HepG2 (cell line): ENCODE measurements around the gene ZBTB34. TPM values are rescaled to one million over a fixed set of nuclear protein-coding genes. Genes with fewer than 3 reads are reported as not detected.
"Not testable (repeated sequence)": the region's sequence is repeated elsewhere in the genome, so short reads cannot be mapped to it uniquely, and the experiment has no call there.

Experiments used
- ATAC-seq: fragments of 200-7000 bp; cut with Tn5 transposase; 3 replicates; pipeline ENCODE4 v1.9.1; 2020; ENCODE audit warnings: mild to moderate bottlenecking, moderate library complexity
- BruUV-seq: library from RNA; stranded (reverse); fragments of 400-500 nt; replicated peaks from 2 replicates; lab custom pipeline; 2021; lab: Mats Ljungman, UMichigan
- CTCF ChIA-PET: fragments of 300-600 bp; formaldehyde crosslinking; extraction: SDS; loops from one replicate; lab custom pipeline; 2021; ENCODE audit warnings: low total read pairs, inconsistent platforms, low intra/inter-chr PET ratio; lab: Yijun Ruan, JAX
- POLR2A ChIA-PET: fragments of 350-600 bp; sonication (Branson Sonifier 250); formaldehyde crosslinking; loops from one replicate; lab custom pipeline; 2020; ENCODE audit warnings: antibody characterized with exemption, inconsistent platforms; lab: Yijun Ruan, JAX
- DNase-seq: peaks from one replicate; pipeline ENCODE4 v3.0.0-alpha.2; 2015; ENCODE audit warnings: low spot score
- FAIRE-seq: peaks from 3 replicates; lab custom pipeline; 2011; peaks lifted over from hg19 to GRCh38; lab: Jason Lieb, UNC
- H2AFZ ChIP-seq: one replicate; pipeline ENCODE4 v1.6.1; 2011; ENCODE audit warnings: low read length, inconsistent platforms
- H3K27ac ChIP-seq: fragments of 300-600 bp; 3 replicates; pipeline ENCODE4 v1.8.0; 2011; ENCODE audit warnings: mixed run types, mild to moderate bottlenecking, mixed read lengths, low read length, inconsistent platforms; ENCODE audit not compliant: insufficient read depth; ENCODE audit errors: extremely low read length
- H3K27me3 ChIP-seq, 2 experiments: fragments of 200-600 bp in 1 of 2; 2 replicates in 1 of 2; 3 replicates in 1 of 2; pipeline versions ENCODE4 v1.6.0 to v1.8.0; 2011; ENCODE audit warnings: low read length in 2 of 2, mild to moderate bottlenecking in 2 of 2, moderate library complexity in 2 of 2, inconsistent platforms in 1 of 2; ENCODE audit not compliant: insufficient read depth in 2 of 2, control insufficient read depth in 1 of 2
- H3K36me3 ChIP-seq, 2 experiments: fragments of 200-600 bp in 1 of 2; replicated peaks in 1 of 2; 2 replicates in 1 of 2; 3 replicates in 1 of 2; pipeline versions ENCODE4 v1.5.1 to v1.8.0; 2011; ENCODE audit warnings: low read length in 2 of 2, inconsistent platforms in 1 of 2; ENCODE audit not compliant: insufficient read depth in 2 of 2, control insufficient read depth in 1 of 2
- H3K4me1 ChIP-seq: 2 replicates; pipeline ENCODE4 v1.5.1; 2012; ENCODE audit warnings: low read length, inconsistent platforms; ENCODE audit not compliant: insufficient read depth
- H3K4me2 ChIP-seq: 2 replicates; pipeline ENCODE4 v1.6.0; 2011; ENCODE audit warnings: low read depth, low read length, inconsistent platforms
- H3K4me3 ChIP-seq, 3 experiments: fragments of 200-600 bp in 1 of 3; sonication (generic), shearing (Covaris generic) in 1 of 3; replicated peaks in 1 of 3; 2 replicates each; pipeline ENCODE4 v1.5.1; 2011 to 2016; ENCODE audit warnings: low read length in 3 of 3, inconsistent platforms in 2 of 3, low read depth in 2 of 3, mild to moderate bottlenecking in 2 of 3, control low read depth in 1 of 3, mixed read lengths in 1 of 3; ENCODE audit not compliant: insufficient read depth in 1 of 3
- H3K79me2 ChIP-seq: one replicate; pipeline ENCODE4 v1.6.1; 2011; ENCODE audit warnings: low read length, inconsistent platforms; ENCODE audit not compliant: insufficient read depth
- H3K9ac ChIP-seq: 2 replicates; pipeline ENCODE4 v1.6.0; 2011; ENCODE audit warnings: mild to moderate bottlenecking, low read depth, low read length, inconsistent platforms; ENCODE audit not compliant: insufficient read depth
- H3K9me3 ChIP-seq: 2 replicates; pipeline ENCODE4 v1.5.1; 2012; ENCODE audit warnings: mild to moderate bottlenecking, low read length
- H4K20me1 ChIP-seq: 2 replicates; pipeline ENCODE4 v1.6.0; 2011; ENCODE audit warnings: inconsistent platforms, mild to moderate bottlenecking, low read length, moderate library complexity; ENCODE audit not compliant: insufficient read depth
- ATF7 ChIP-seq, 2 experiments: fragments of 450-650 bp in 1 of 2; sonication (generic) in 1 of 2; formaldehyde crosslinking in 1 of 2; IDR thresholded peaks; 2 replicates each; pipeline versions ENCODE4 v1.4.0 to v1.6.1; 2016 to 2020; ENCODE audit warnings: antibody characterized with exemption in 1 of 2, mild to moderate bottlenecking in 1 of 2, missing genetic modification reagents in 1 of 2
- ELF4 ChIP-seq: sonication (generic); formaldehyde crosslinking; IDR thresholded peaks from 2 replicates; pipeline ENCODE4 v1.5.0; 2020; ENCODE audit warnings: missing genetic modification reagents, mild to moderate bottlenecking, moderate library complexity, borderline replicate concordance
- EZH2 ChIP-seq: conservative IDR thresholded peaks from 2 replicates; pipeline ENCODE4 v1.6.1; 2012; ENCODE audit warnings: mild to moderate bottlenecking, low read depth, low read length, moderate library complexity
- KDM2A ChIP-seq: sonication (generic); formaldehyde crosslinking; IDR thresholded peaks from 2 replicates; pipeline ENCODE4 v1.4.0; 2020; ENCODE audit warnings: low read depth, missing genetic modification reagents, borderline replicate concordance
- MATR3 ChIP-seq: sonication (generic); formaldehyde crosslinking; IDR thresholded peaks from 2 replicates; pipeline ENCODE4 v1.4.0; 2020; ENCODE audit warnings: missing genetic modification reagents
- NCOA5 ChIP-seq: sonication (generic); formaldehyde crosslinking; IDR thresholded peaks from 2 replicates; pipeline ENCODE4 v1.4.0; 2020; ENCODE audit warnings: missing genetic modification reagents
- SP4 ChIP-seq: sonication (generic); formaldehyde crosslinking; IDR thresholded peaks from 2 replicates; pipeline ENCODE4 v1.8.1; 2023; ENCODE audit warnings: mild to moderate bottlenecking, missing genetic modification reagents
- ZNF367 ChIP-seq: sonication (generic); formaldehyde crosslinking; IDR thresholded peaks from 2 replicates; pipeline ENCODE4 v1.4.0; 2020; ENCODE audit warnings: missing genetic modification reagents, borderline replicate concordance
- WGBS: methylation state at CpG from one replicate; pipeline ENCODE4 v1.1.6; 2017; ENCODE audit warnings: low lambda C conversion rate; 5-methylcytosine and 5-hydroxymethylcytosine counted together
- in situ Hi-C: cut with HindIII; loops from 2 replicates; pipeline ENCODE4 v1.10.0; 2017; ENCODE audit warnings: low pct_unique_long_range_greater_than_20kb; ENCODE audit not compliant: extremely low pct_ligation_motif_present
- intact Hi-C: fragments of 100-400 bp; cut with micrococcal nuclease; formaldehyde crosslinking; loops from one replicate; pipeline ENCODE4 v1.10.0; 2022; ENCODE audit not compliant: unreplicated experiment
- polyA plus RNA-seq, 8 experiments: library from polyadenylated mRNA; depleted of rRNA in 3 of 8; stranded (reverse) in 7 of 8; unstranded in 1 of 8; fragments of >200 nt; fragmentation: Illumina TruSeq in 4 of 8; extraction: Trizol in 4 of 8; gene quantifications; 2 replicates each; pipeline versions ENCODE4 v1.2.1 to v1.2.3, GENCODE V29; 2011 to 2016; ENCODE audit warnings: low read depth in 4 of 8, missing spikeins in 1 of 8, mixed read lengths in 1 of 8; ENCODE audit not compliant: insufficient read depth in 1 of 8
- total RNA-seq, 5 experiments: library from RNA; depleted of rRNA; stranded (reverse); fragments of >200 nt; fragmentation: Illumina TruSeq; extraction: Trizol; gene quantifications; 2 replicates each; pipeline ENCODE4 v1.2.3, GENCODE V29; 2016; ENCODE audit warnings: low read depth in 1 of 5
- TF ChIP-seq, protein P1 (sequence below): sonication (generic); formaldehyde crosslinking; IDR thresholded peaks from 2 replicates; pipeline ENCODE4 v1.4.0; 2020; ENCODE audit warnings: missing genetic modification reagents
- TF ChIP-seq, protein P2 (sequence below): sonication (generic); formaldehyde crosslinking; IDR thresholded peaks from 2 replicates; pipeline ENCODE4 v1.4.0; 2020; ENCODE audit warnings: missing genetic modification reagents
- TF ChIP-seq, protein P3 (sequence below): sonication (generic); formaldehyde crosslinking; IDR thresholded peaks from 2 replicates; pipeline ENCODE4 v1.4.0; 2020; ENCODE audit warnings: missing genetic modification reagents

The ZBTB34 gene
- total and polyA plus RNA-seq, 2 of the 13 experiments (the other 11 are each of a cell fraction or from before 2014, with no cell fraction given), result 5.9 to 8.7 TPM

DNA sequence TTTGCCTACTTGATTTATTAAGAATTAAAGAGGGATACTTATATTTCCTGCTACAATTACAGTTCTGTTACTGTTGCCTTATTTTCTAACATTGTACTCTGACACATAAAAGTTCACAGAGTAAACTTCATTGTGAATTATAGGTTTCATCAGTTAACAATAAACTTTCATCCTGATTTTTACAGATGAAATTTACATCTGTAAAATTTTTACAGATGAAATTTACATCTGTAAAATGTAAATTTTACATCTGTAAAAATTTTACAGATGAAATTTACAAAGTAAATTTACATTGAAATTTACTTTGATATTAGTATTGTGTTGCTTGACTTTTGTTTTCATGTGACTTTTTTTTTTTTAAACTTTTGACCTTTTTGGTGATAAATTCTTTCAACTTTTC is 46.3 kb upstream of the ZBTB34 start (continued):
- TF ChIP-seq, protein P1, sequence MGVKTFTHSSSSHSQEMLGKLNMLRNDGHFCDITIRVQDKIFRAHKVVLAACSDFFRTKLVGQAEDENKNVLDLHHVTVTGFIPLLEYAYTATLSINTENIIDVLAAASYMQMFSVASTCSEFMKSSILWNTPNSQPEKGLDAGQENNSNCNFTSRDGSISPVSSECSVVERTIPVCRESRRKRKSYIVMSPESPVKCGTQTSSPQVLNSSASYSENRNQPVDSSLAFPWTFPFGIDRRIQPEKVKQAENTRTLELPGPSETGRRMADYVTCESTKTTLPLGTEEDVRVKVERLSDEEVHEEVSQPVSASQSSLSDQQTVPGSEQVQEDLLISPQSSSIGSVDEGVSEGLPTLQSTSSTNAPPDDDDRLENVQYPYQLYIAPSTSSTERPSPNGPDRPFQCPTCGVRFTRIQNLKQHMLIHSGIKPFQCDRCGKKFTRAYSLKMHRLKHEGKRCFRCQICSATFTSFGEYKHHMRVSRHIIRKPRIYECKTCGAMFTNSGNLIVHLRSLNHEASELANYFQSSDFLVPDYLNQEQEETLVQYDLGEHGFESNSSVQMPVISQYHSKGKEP, result no peak
- TF ChIP-seq EZH2, result no peak

DNA sequence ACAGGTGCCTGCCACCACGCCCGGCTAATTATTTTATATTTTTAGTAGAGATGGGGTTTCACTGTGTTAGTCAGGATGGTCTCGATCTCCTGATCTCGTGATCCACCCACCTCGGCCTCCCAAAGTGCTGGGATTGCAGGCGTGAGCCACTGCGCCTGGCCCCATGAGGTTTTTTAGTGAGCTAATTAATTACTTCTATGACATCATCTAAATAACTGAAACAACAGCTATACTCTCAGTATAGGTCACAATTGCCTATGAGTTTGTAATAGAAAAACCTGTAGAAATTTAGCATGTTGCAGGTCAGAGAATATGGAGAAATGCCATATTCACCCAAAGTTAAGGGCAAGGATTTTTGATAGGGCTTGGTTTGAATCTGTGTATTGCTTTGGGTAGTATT is 42.8 kb upstream of the ZBTB34 start:
- H3K9ac ChIP-seq; BruUV-seq; H3K27ac ChIP-seq; H4K20me1 ChIP-seq; intact Hi-C loops; DNase-seq; POLR2A ChIA-PET; H3K27me3 ChIP-seq; H2AFZ ChIP-seq; H3K4me3 ChIP-seq; in situ Hi-C loops; FAIRE-seq; CTCF ChIA-PET; TF ChIP-seq ATF7 (CRISPR knock-in tag; IDR thresholded peaks at IDR 0.05): not testable (repeated sequence)
- Histone ChIP-seq H3K36me3 (peaks cover 1 to 35% of the 10 kb centered on the region in 2 experiments), H3K9me3 (peaks cover 29% of the 10 kb centered on the region), H3K79me2 (peaks cover 65% of the 10 kb centered on the region)
- WGBS, result 99% methylated on average over 6 of the region's 7 CpGs
- TF ChIP-seq ATF7 (IDR thresholded peaks at IDR 0.05), result peak; percentile 83
- TF ChIP-seq, all 625 proteins: peak for 1; not testable (repeated sequence) for 624
- not testable (repeated sequence) for H3K4me2 ChIP-seq, H3K4me1 ChIP-seq, ATAC-seq

DNA sequence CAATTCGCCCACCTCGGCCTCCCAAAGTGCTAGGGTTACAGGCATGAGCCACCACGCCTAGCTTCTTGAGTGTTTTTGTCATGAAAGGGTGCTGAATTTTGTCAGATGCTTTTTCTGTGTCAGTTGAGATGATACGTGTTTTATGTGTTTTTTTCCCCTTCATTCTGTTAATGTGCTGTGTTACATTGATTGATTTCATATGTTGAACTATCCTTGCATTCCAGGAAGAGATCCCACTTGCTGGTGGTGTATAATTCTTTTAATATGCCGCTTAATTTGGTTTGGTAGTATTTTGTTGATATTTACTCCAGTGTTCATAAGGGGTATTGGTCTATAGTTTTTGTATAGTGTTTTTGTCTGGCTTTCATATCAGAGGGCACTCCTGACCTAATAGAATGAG is 42.0 kb upstream of the ZBTB34 start:
- H2AFZ ChIP-seq, result no peak overlapping the region
- ATAC-seq (no peak), DNase-seq (no peak), FAIRE-seq (no peak)
- H3K27ac ChIP-seq, result no peak overlapping the region
- H4K20me1 ChIP-seq, result no peaks in the 10 kb centered on the region
- POLR2A ChIA-PET, result no interaction called here
- WGBS, result 96% methylated on average over 5 of the region's 5 CpGs
- H3K4me3 ChIP-seq, result no peak overlapping the region
- no TSS peak for BruUV-seq
- no peaks in the 10 kb centered on the region for H3K27me3 ChIP-seq
- H3K4me2 ChIP-seq, result no peak overlapping the region
- no peak overlapping the region for H3K9ac ChIP-seq
- H3K4me1 ChIP-seq, result peaks cover 2% of the 10 kb centered on the region
- intact Hi-C loops (no loop called here), in situ Hi-C loops (no loop called here)
- CTCF ChIA-PET, result no interaction called here
- peaks cover 1 to 31% of the 10 kb centered on the region in 2 experiments; a peak in 4 of 5 replicates for H3K36me3 ChIP-seq
- peaks cover 61% of the 10 kb centered on the region for H3K79me2 ChIP-seq
- H3K9me3 ChIP-seq, result peaks cover 29% of the 10 kb centered on the region
- TF ChIP-seq, protein P2, sequence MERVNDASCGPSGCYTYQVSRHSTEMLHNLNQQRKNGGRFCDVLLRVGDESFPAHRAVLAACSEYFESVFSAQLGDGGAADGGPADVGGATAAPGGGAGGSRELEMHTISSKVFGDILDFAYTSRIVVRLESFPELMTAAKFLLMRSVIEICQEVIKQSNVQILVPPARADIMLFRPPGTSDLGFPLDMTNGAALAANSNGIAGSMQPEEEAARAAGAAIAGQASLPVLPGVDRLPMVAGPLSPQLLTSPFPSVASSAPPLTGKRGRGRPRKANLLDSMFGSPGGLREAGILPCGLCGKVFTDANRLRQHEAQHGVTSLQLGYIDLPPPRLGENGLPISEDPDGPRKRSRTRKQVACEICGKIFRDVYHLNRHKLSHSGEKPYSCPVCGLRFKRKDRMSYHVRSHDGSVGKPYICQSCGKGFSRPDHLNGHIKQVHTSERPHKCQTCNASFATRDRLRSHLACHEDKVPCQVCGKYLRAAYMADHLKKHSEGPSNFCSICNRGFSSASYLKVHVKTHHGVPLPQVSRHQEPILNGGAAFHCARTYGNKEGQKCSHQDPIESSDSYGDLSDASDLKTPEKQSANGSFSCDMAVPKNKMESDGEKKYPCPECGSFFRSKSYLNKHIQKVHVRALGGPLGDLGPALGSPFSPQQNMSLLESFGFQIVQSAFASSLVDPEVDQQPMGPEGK (CRISPR knock-in tag), result no peak
- TF ChIP-seq SP4 (CRISPR knock-in tag) (no peak), NCOA5 (CRISPR knock-in tag) (no peak), ZNF367 (CRISPR knock-in tag) (no peak), MATR3 (CRISPR knock-in tag) (no peak), ELF4 (CRISPR knock-in tag) (no peak), KDM2A (no peak)
- TF ChIP-seq, protein P3, sequence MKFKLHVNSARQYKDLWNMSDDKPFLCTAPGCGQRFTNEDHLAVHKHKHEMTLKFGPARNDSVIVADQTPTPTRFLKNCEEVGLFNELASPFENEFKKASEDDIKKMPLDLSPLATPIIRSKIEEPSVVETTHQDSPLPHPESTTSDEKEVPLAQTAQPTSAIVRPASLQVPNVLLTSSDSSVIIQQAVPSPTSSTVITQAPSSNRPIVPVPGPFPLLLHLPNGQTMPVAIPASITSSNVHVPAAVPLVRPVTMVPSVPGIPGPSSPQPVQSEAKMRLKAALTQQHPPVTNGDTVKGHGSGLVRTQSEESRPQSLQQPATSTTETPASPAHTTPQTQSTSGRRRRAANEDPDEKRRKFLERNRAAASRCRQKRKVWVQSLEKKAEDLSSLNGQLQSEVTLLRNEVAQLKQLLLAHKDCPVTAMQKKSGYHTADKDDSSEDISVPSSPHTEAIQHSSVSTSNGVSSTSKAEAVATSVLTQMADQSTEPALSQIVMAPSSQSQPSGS (CRISPR knock-in tag), result no peak
